Neural cell (in vitro differentiated cells): ENCODE data around the gene GTF2F1. TPM values are rescaled to one million over a fixed set of nuclear protein-coding genes. Genes with fewer than 3 reads are reported as not detected.

Experiments
- H2AFZ ChIP-seq: fragments of 200-600, 300-800 bp; sonication (generic), shearing (Covaris generic); 2 replicates; pipeline ENCODE4 v1.6.0; 2014; ENCODE audit warnings: low read depth, mild to moderate bottlenecking, antibody characterized with exemption, low read length, moderate library complexity
- H3F3A ChIP-seq: fragments of 200-600 bp; shearing (Covaris generic); 2 replicates; pipeline ENCODE4 v1.6.1; 2016; ENCODE audit warnings: mild to moderate bottlenecking, moderate library complexity, mixed read lengths, antibody characterized with exemption, low read length; ENCODE audit not compliant: insufficient read depth, poor library complexity, severe bottlenecking
- H3K27ac ChIP-seq: fragments of 200-600, 300-800 bp; sonication (generic), shearing (Covaris generic); 2 replicates; pipeline ENCODE4 v1.5.1; 2014; ENCODE audit warnings: mild to moderate bottlenecking, low read length, moderate library complexity
- H3K27me3 ChIP-seq: fragments of 300-800, 200-600 bp; sonication (generic), shearing (Covaris generic); 2 replicates; pipeline ENCODE4 v1.6.0; 2014; ENCODE audit warnings: mild to moderate bottlenecking, low read depth, low read length, moderate library complexity; ENCODE audit not compliant: insufficient read depth
- H3K36me3 ChIP-seq: fragments of 300-800, 200-600 bp; sonication (generic), shearing (Covaris generic); 2 replicates; pipeline ENCODE4 v1.5.1; 2014; ENCODE audit warnings: mild to moderate bottlenecking, antibody characterized with exemption, low read length, moderate library complexity; ENCODE audit not compliant: insufficient read depth
- H3K4me2 ChIP-seq: fragments of 300-800, 200-600 bp; sonication (generic), shearing (Covaris generic); 2 replicates; pipeline ENCODE4 v1.6.0; 2014; ENCODE audit warnings: mild to moderate bottlenecking, low read length
- H3K4me3 ChIP-seq: fragments of 300-800, 200-600 bp; sonication (generic), shearing (Covaris generic); 2 replicates; pipeline ENCODE4 v1.5.1; 2014; ENCODE audit warnings: mild to moderate bottlenecking, low read length, moderate library complexity
- H3K79me2 ChIP-seq: fragments of 200-600 bp; shearing (Covaris generic); replicated peaks from 2 replicates; pipeline ENCODE4 v1.6.0; 2014; ENCODE audit warnings: mild to moderate bottlenecking, low read length, moderate library complexity; ENCODE audit not compliant: insufficient read depth
- H3K9ac ChIP-seq: fragments of 300-800, 200-600 bp; sonication (generic), shearing (Covaris generic); 2 replicates; pipeline ENCODE4 v1.6.1; 2016; ENCODE audit warnings: mild to moderate bottlenecking, low read length, mixed read lengths
- H3K9me2 ChIP-seq: fragments of 200-600 bp; shearing (Covaris generic); 2 replicates; pipeline ENCODE4 v1.6.1; 2016; ENCODE audit warnings: mild to moderate bottlenecking, low read length, mixed read lengths; ENCODE audit not compliant: insufficient read depth
- H3K9me3 ChIP-seq: fragments of 200-600, 300-800 bp; sonication (generic), shearing (Covaris generic); 2 replicates; pipeline ENCODE4 v1.6.1; 2016; ENCODE audit warnings: mild to moderate bottlenecking, mixed run types, low read length, moderate library complexity, mixed read lengths
- H4K20me1 ChIP-seq: fragments of 200-600 bp; shearing (Covaris generic); 2 replicates; pipeline ENCODE4 v1.6.1; 2016; ENCODE audit warnings: mild to moderate bottlenecking, mixed run types; ENCODE audit not compliant: insufficient read depth
- CTCF ChIP-seq: fragments of 450-650 bp; IDR thresholded peaks from 2 replicates; pipeline ENCODE4 v1.5.1; 2014; ENCODE audit warnings: antibody characterized with exemption, mild to moderate bottlenecking, moderate library complexity; ENCODE audit not compliant: poor library complexity, severe bottlenecking
- EP300 ChIP-seq: fragments of 450-650 bp; conservative IDR thresholded peaks from 2 replicates; pipeline ENCODE4 v1.6.1; 2014; ENCODE audit warnings: antibody characterized with exemption, mild to moderate bottlenecking, moderate library complexity; ENCODE audit not compliant: poor library complexity, severe bottlenecking
- EZH2 ChIP-seq: fragments of 200-600, 300-800 bp; shearing (Covaris generic), sonication (generic); IDR thresholded peaks from 2 replicates; pipeline ENCODE4 v1.6.1; 2014; ENCODE audit warnings: antibody characterized with exemption, low read length, borderline replicate concordance, mild to moderate bottlenecking; ENCODE audit not compliant: insufficient read depth, poor library complexity, severe bottlenecking
- MXI1 ChIP-seq: fragments of 450-650 bp; conservative IDR thresholded peaks from 2 replicates; pipeline ENCODE4 v1.6.1; 2014; ENCODE audit warnings: antibody characterized with exemption, mild to moderate bottlenecking; ENCODE audit not compliant: poor library complexity, severe bottlenecking
- POLR2AphosphoS5 ChIP-seq: IDR thresholded peaks from 2 replicates; pipeline ENCODE4 v1.6.1; 2012
- RAD21 ChIP-seq: fragments of 450-650 bp; conservative IDR thresholded peaks from 2 replicates; pipeline ENCODE4 v1.6.1; 2014; ENCODE audit warnings: antibody characterized with exemption, mild to moderate bottlenecking, moderate library complexity
- REST ChIP-seq: IDR thresholded peaks from 2 replicates; pipeline ENCODE4 v1.6.1; 2012; ENCODE audit warnings: borderline replicate concordance
- SMC3 ChIP-seq: fragments of 450-650 bp; conservative IDR thresholded peaks from 2 replicates; pipeline ENCODE4 v1.6.1; 2014; ENCODE audit warnings: antibody characterized with exemption, mild to moderate bottlenecking, moderate library complexity; ENCODE audit not compliant: poor library complexity
- TAF1 ChIP-seq: IDR thresholded peaks from 2 replicates; pipeline ENCODE4 v1.6.1; 2012; ENCODE audit warnings: low read depth
- polyA plus RNA-seq: library from polyadenylated mRNA; depleted of rRNA; stranded (reverse); fragments of >200 nt; gene quantifications from 2 replicates; pipeline ENCODE4 v1.2.3, GENCODE V29; 2014

Gene GTF2F1
- polyA plus RNA-seq, 1 donor from 2014 or later = 53.9 TPM

DNA sequence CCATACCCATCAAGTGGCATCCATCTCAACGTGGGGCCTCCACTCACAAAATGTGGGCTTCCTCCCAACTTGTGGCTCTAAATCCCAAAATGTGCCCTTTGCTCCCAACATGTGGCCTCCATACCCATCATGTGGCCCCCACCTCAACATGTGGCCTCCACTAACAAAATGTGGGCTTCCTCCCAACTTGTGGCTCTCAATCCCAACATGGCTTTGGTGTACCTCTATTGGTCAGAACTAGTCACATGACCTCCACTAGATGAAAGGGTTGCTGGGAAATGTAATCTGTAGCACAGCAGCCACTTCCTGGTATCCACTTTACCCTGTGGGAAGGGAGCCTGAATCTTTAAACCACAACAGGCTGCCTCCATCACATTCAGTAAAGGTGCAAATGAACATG lies 49.5 kb downstream of the GTF2F1 start:
- H2AFZ ChIP-seq = no peak overlapping the region
- H3K9me2 ChIP-seq = no peaks in the 10 kb centered on the region
- H3F3A ChIP-seq = no peaks in the 10 kb centered on the region
- no peak overlapping the region for H3K4me2 ChIP-seq
- H4K20me1 ChIP-seq = no peaks in the 10 kb centered on the region
- no peaks in the 10 kb centered on the region for H3K36me3 ChIP-seq
- H3K9me3 ChIP-seq = no peaks in the 10 kb centered on the region
- H3K27me3 ChIP-seq = no peaks in the 10 kb centered on the region
- TF ChIP-seq CTCF (no peak), TAF1 (no peak), RAD21 (no peak), EZH2 (no peak), SMC3 (no peak), POLR2AphosphoS5 (no peak), REST (no peak), MXI1 (no peak), EP300 (no peak)
- H3K79me2 ChIP-seq = no peaks in the 10 kb centered on the region
- no peak overlapping the region for H3K9ac ChIP-seq
- no peak overlapping the region for H3K4me3 ChIP-seq
- H3K27ac ChIP-seq = no peak overlapping the region

DNA sequence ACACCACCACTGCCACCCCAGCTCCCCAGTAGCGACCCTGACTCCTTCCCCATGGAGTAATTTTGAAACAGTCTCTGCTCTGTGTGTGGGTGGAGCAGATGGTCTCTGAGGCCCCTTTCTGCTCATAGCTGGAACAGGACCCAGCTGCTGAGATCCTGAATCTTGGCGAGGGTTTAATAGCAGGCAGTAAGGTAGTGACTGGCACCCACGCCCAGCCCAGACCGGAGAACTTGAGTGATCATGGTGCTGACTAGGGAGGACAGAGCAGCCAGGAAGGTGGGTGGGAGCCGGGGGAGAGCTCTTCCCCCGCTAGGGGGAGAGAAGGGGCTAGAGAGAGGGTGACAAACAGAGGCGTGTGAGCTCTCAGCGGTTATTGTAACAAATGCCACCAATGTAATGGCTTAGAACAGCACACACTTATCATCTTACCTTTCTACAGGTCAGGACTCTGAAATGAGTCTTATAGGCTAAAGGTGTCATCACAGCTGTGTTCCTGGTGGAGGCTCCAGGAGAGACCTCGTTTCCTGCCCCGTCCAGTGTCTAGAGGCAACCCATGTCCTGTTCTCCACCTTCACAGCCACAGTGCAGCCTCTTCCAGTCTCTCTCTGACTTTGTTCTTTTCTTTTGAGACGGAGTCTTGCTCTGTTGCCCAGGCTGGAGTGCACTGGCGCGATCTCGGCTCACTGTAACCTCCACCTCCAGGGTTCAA lies 52.3 kb downstream of the GTF2F1 start:
- no peak overlapping the region for H2AFZ ChIP-seq
- no peak overlapping the region for H3K27ac ChIP-seq
- no peaks in the 10 kb centered on the region for H4K20me1 ChIP-seq
- TF ChIP-seq CTCF (no peak), EP300 (no peak), SMC3 (no peak), POLR2AphosphoS5 (no peak), MXI1 (no peak), EZH2 (no peak), TAF1 (no peak), RAD21 (no peak), REST (no peak)
- H3K4me3 ChIP-seq = no peak overlapping the region
- H3K9me3 ChIP-seq = no peaks in the 10 kb centered on the region
- no peaks in the 10 kb centered on the region for H3K36me3 ChIP-seq
- no peaks in the 10 kb centered on the region for H3K27me3 ChIP-seq
- no peaks in the 10 kb centered on the region for H3F3A ChIP-seq
- no peaks in the 10 kb centered on the region for H3K79me2 ChIP-seq
- no peak overlapping the region for H3K4me2 ChIP-seq
- H3K9me2 ChIP-seq = no peaks in the 10 kb centered on the region
- H3K9ac ChIP-seq = no peak overlapping the region
